HEK293 (cell line): ENCODE results near the gene BCAS2.
A peak's percentile ranks its signal among the peaks of the same experiment; 100 is the strongest.

ENCODE experiments used
- CTCF ChIA-PET: fragments of 350-600 bp; formaldehyde crosslinking; extraction: SDS; loops from one replicate; lab custom pipeline; 2021; ENCODE audit warnings: antibody characterized with exemption; lab: Yijun Ruan, JAX
- POLR2A ChIA-PET: fragments of 300-600 bp; formaldehyde crosslinking; extraction: SDS; loops from one replicate; lab custom pipeline; 2020; ENCODE audit warnings: antibody characterized with exemption, inconsistent platforms; lab: Yijun Ruan, JAX
- H3K27ac ChIP-seq: fragments of 200-500 bp; sonication (Bioruptor generic); 2 replicates; pipeline ENCODE4 v1.5.1; 2014; ENCODE audit warnings: low read depth, low read length, control low read depth, inconsistent platforms; ENCODE audit errors: extremely low read depth
- H3K36me3 ChIP-seq, 2 experiments: fragments of 200-500 bp in 1 of 2; sonication (Bioruptor generic) in 1 of 2; 1 replicate in 1 of 2; 2 replicates in 1 of 2; pipeline ENCODE4 v1.5.1; 2014 to 2017; ENCODE audit warnings: inconsistent platforms in 2 of 2, low read length in 2 of 2; ENCODE audit not compliant: control insufficient read depth in 2 of 2, insufficient read depth in 1 of 2
- H3K4me1 ChIP-seq: fragments of 200-500 bp; sonication (Bioruptor generic); 2 replicates; pipeline ENCODE4 v1.5.1; 2014; ENCODE audit warnings: mild to moderate bottlenecking, low read length, inconsistent platforms; ENCODE audit not compliant: control insufficient read depth, insufficient read depth
- H3K4me3 ChIP-seq: 2 replicates; pipeline ENCODE4 v1.5.1; 2011; ENCODE audit warnings: low read depth, mild to moderate bottlenecking, control low read depth, low read length, moderate library complexity
- H3K9me3 ChIP-seq: fragments of 200-500 bp; sonication (Bioruptor generic); 2 replicates; pipeline ENCODE4 v1.5.1; 2014; ENCODE audit warnings: low read depth, low read length, inconsistent platforms; ENCODE audit not compliant: control insufficient read depth, insufficient read depth
- HOXA7 ChIP-seq: sonication (generic); formaldehyde crosslinking; IDR thresholded peaks from 2 replicates; pipeline ENCODE4 v1.8.1; 2022; ENCODE audit warnings: missing genetic modification reagents, borderline replicate concordance
- ZBTB17 ChIP-seq: fragments of 450-650 bp; formaldehyde crosslinking; IDR thresholded peaks from 2 replicates; pipeline ENCODE4 v1.5.1; 2016; ENCODE audit warnings: missing biosample characterization, missing genetic modification characterization
- ZNF114 ChIP-seq: fragments of 450-650 bp; formaldehyde crosslinking; IDR thresholded peaks from 2 replicates; pipeline ENCODE4 v1.5.0; 2017; ENCODE audit warnings: missing biosample characterization, missing genetic modification characterization
- ZNF132 ChIP-seq: fragments of 450-650 bp; formaldehyde crosslinking; IDR thresholded peaks from 2 replicates; pipeline ENCODE4 v1.5.1; 2017; ENCODE audit warnings: missing biosample characterization, missing genetic modification characterization, borderline replicate concordance
- ZNF146 ChIP-seq: fragments of 450-650 bp; formaldehyde crosslinking; IDR thresholded peaks from 2 replicates; pipeline ENCODE4 v1.5.1; 2016; ENCODE audit warnings: missing biosample characterization, missing genetic modification characterization
- ZNF155 ChIP-seq: fragments of 450-650 bp; formaldehyde crosslinking; IDR thresholded peaks from 2 replicates; pipeline ENCODE4 v1.5.1; 2016; ENCODE audit warnings: missing biosample characterization, missing genetic modification characterization
- ZNF169 ChIP-seq: fragments of 450-650 bp; formaldehyde crosslinking; IDR thresholded peaks from 2 replicates; pipeline ENCODE4 v1.5.1; 2016; ENCODE audit warnings: missing biosample characterization, missing genetic modification characterization
- ZNF266 ChIP-seq: fragments of 450-650 bp; formaldehyde crosslinking; IDR thresholded peaks from 2 replicates; pipeline ENCODE4 v1.5.1; 2016; ENCODE audit warnings: missing biosample characterization, missing genetic modification characterization, low read depth
- ZNF335 ChIP-seq: fragments of 450-650 bp; formaldehyde crosslinking; conservative IDR thresholded peaks from 2 replicates; pipeline ENCODE4 v1.5.1; 2016; ENCODE audit warnings: missing biosample characterization, missing genetic modification characterization
- ZNF341 ChIP-seq: fragments of 450-650 bp; formaldehyde crosslinking; IDR thresholded peaks from 2 replicates; pipeline ENCODE4; 2016; ENCODE audit warnings: low read depth, missing biosample characterization, missing genetic modification characterization
- ZNF473 ChIP-seq: fragments of 450-650 bp; formaldehyde crosslinking; IDR thresholded peaks from 2 replicates; pipeline ENCODE4 v1.5.1; 2017; ENCODE audit warnings: missing biosample characterization, missing genetic modification characterization
- ZNF48 ChIP-seq: fragments of 450-650 bp; formaldehyde crosslinking; IDR thresholded peaks from 2 replicates; pipeline ENCODE4 v1.5.1; 2016; ENCODE audit warnings: missing biosample characterization, missing genetic modification characterization
- ZNF521 ChIP-seq: fragments of 450-650 bp; formaldehyde crosslinking; IDR thresholded peaks from 2 replicates; pipeline ENCODE4 v1.5.1; 2017; ENCODE audit warnings: missing biosample characterization, mild to moderate bottlenecking, missing genetic modification characterization
- ZNF585B ChIP-seq: fragments of 450-650 bp; formaldehyde crosslinking; IDR thresholded peaks from 2 replicates; pipeline ENCODE4 v1.5.1; 2016; ENCODE audit warnings: missing biosample characterization, missing genetic modification characterization
- ZNF596 ChIP-seq: fragments of 450-650 bp; IDR thresholded peaks from 2 replicates; pipeline ENCODE4 v1.5.0; 2018; ENCODE audit warnings: missing biosample characterization, mild to moderate bottlenecking, missing genetic modification characterization, moderate library complexity
- ZXDB ChIP-seq: fragments of 450-650 bp; formaldehyde crosslinking; IDR thresholded peaks from 2 replicates; pipeline ENCODE4 v1.5.1; 2016; ENCODE audit warnings: missing biosample characterization, missing genetic modification characterization
- TF ChIP-seq, protein P1 (sequence below): fragments of 450-650 bp; formaldehyde crosslinking; conservative IDR thresholded peaks from 2 replicates; pipeline ENCODE4 v1.5.1; 2016; ENCODE audit warnings: low read depth, missing biosample characterization, missing genetic modification characterization

BCAS2 gene

DNA sequence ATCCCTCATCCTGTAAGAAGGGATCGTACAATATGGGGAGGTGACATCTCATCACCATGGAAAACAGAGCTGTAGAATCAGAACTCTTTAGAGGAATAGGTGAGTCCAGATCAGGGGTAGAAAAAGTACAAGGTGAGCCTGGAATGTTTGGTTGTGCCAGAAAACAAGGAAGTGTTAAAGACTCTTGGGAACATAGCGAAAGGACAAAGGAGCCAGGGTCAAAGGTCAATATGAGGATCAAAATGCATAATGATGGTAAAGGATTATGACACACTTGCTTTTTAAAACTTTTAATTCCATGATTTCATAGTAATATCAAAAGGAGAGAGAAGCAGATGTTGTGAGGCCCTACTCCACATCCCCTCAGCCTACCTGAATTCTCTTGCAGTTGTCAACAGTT, 51.2 kb downstream of the BCAS2 start (continued):
- TF ChIP-seq ZXDB (tag by site-specific recombination) (no peak), ZNF521 (tag by site-specific recombination) (no peak), ZNF132 (tag by site-specific recombination) (no peak)

DNA sequence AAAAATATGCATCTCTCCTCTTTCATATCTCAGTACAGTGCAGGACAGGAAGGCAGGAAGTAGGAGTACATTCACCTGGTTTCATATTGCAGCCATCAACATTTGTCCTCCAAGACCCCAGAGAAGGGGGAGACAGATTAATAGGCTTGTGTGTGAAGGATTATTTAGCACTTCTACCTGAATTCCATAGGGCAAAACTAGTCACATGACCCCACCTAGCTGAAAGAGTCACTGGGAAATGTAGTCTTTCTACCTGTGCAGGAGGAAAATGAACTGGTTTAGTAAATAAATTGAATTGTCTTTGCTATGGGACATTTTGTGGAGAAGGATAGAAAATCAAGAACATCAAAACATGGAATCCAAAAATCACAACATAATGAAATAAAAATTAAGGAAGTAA, 56.5 kb downstream of the BCAS2 start:
- Histone ChIP-seq H3K4me1 (no peaks in the 10 kb centered on the region), H3K27ac (no peak overlapping the region), H3K4me3 (no peak overlapping the region), H3K36me3 (no peaks in the 10 kb centered on the region), H3K9me3 (no peaks in the 10 kb centered on the region)
- CTCF ChIA-PET, result interaction anchor here (0.6 kb wide), 1 partner anchor 17 kb away, joined by 3 read pairs; no protein-coding TSS in a partner anchor
- no peak for TF ChIP-seq HOXA7 (CRISPR knock-in tag)
- no peak for TF ChIP-seq ZNF169 (tag by site-specific recombination)
- no peak for TF ChIP-seq ZNF155 (tag by site-specific recombination)
- TF ChIP-seq ZNF596, result no peak
- 0 out of 2 replicates have a peak, but pooled peaks have one; percentile 15 for TF ChIP-seq ZBTB17 (tag by site-specific recombination)
- TF ChIP-seq ZNF341 (tag by site-specific recombination), result no peak
- TF ChIP-seq, protein P1, sequence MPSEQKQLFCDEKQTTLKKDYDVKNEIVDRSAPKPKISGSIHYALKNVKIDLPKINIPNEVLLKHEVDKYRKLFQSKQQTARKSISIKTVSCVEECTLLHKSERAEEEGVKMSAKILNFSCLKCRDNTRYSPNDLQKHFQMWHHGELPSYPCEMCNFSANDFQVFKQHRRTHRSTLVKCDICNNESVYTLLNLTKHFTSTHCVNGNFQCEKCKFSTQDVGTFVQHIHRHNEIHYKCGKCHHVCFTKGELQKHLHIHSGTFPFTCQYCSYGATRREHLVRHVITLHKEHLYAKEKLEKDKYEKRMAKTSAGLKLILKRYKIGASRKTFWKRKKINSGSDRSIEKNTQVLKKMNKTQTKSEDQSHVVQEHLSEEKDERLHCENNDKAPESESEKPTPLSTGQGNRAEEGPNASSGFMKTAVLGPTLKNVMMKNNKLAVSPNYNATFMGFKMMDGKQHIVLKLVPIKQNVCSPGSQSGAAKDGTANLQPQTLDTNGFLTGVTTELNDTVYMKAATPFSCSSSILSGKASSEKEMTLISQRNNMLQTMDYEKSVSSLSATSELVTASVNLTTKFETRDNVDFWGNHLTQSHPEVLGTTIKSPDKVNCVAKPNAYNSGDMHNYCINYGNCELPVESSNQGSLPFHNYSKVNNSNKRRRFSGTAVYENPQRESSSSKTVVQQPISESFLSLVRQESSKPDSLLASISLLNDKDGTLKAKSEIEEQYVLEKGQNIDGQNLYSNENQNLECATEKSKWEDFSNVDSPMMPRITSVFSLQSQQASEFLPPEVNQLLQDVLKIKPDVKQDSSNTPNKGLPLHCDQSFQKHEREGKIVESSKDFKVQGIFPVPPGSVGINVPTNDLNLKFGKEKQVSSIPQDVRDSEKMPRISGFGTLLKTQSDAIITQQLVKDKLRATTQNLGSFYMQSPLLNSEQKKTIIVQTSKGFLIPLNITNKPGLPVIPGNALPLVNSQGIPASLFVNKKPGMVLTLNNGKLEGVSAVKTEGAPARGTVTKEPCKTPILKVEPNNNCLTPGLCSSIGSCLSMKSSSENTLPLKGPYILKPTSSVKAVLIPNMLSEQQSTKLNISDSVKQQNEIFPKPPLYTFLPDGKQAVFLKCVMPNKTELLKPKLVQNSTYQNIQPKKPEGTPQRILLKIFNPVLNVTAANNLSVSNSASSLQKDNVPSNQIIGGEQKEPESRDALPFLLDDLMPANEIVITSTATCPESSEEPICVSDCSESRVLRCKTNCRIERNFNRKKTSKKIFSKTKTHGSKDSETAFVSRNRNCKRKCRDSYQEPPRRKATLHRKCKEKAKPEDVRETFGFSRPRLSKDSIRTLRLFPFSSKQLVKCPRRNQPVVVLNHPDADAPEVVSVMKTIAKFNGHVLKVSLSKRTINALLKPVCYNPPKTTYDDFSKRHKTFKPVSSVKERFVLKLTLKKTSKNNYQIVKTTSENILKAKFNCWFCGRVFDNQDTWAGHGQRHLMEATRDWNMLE (tag by site-specific recombination), result 0 out of 2 replicates have a peak, but pooled peaks have one; percentile 26
- peak; percentile 39; the same call in 1 of the 2 replicates for TF ChIP-seq ZNF335 (tag by site-specific recombination)
- TF ChIP-seq ZNF266, result no peak
- TF ChIP-seq ZNF114 (tag by site-specific recombination), result no peak
- TF ChIP-seq ZNF48 (tag by site-specific recombination), result no peak
- no peak for TF ChIP-seq ZXDB (tag by site-specific recombination)
- no peak for TF ChIP-seq ZNF146 (tag by site-specific recombination)
- POLR2A ChIA-PET, result no interaction called here

DNA sequence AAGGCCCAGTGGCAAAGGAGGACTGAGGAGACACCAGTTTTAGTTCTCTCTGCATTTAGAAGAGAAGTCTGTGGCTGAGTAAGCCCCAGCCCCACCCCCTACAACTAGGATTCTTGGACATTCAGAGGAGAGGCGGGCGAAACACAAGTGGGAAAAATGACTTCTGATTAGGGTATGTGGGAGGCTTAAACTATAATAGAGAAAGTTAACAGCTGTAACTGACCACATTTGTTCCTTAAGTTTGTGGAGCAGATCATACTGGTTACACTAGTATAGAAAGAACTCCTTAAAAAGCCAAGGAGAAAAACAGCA, 59.2 kb downstream of the BCAS2 start:
- Histone ChIP-seq H3K27ac (no peak overlapping the region), H3K4me3 (no peak overlapping the region), H3K36me3 (no peaks in the 10 kb centered on the region), H3K9me3 (no peaks in the 10 kb centered on the region), H3K4me1 (no peaks in the 10 kb centered on the region)
- ChIA-PET CTCF (no interaction called here), POLR2A (no interaction called here)
- no peak for TF ChIP-seq ZNF473 (tag by site-specific recombination)
- TF ChIP-seq ZNF585B, result no peak
